ENCODE results near the gene TRIM47. TPM values are rescaled to one million over a fixed set of nuclear protein-coding genes. Genes with fewer than 3 reads are reported as not detected.

Gene TRIM47
- total RNA-seq, 1 donor from 2014 or later: 21.0 TPM

- DNase-seq (no peak), ATAC-seq (no peak)
- H3K4me3 ChIP-seq: no peak overlapping the region
- H3K36me3 ChIP-seq: peaks cover 63% of the 10 kb centered on the region
- H3K27me3 ChIP-seq (ENCODE audit: low read depth): no peaks in the 10 kb centered on the region
- peaks cover 83% of the 10 kb centered on the region for H3K4me1 ChIP-seq
- H3K9me3 ChIP-seq: no peaks in the 10 kb centered on the region
- peak overlapping the region; percentile 90 for H3K27ac ChIP-seq
- intact Hi-C loops (cut with DNase I): no loop called here
- no peak for TF ChIP-seq CTCF (IDR thresholded peaks at IDR 0.05)
Measured at GRCh38 chr17:75846692-75847613, 31.4 kb downstream of the TRIM47 start.

GRCh38 chr17:75845933-75846691 is 32.3 kb downstream of the TRIM47 start:
- Histone ChIP-seq H3K9me3 (no peaks in the 10 kb centered on the region), H3K36me3 (peaks cover 55% of the 10 kb centered on the region), H3K4me3 (no peak overlapping the region), H3K4me1 (peaks cover 83% of the 10 kb centered on the region), H3K27ac (peak overlapping the region; percentile 90), H3K27me3 (ENCODE audit: low read depth) (no peaks in the 10 kb centered on the region)
- intact Hi-C loops (cut with DNase I): no loop called here
- ATAC-seq (no peak), DNase-seq (no peak)
- TF ChIP-seq CTCF (IDR thresholded peaks at IDR 0.05): no peak

- Histone ChIP-seq H3K27me3 (ENCODE audit: low read depth) (no peaks in the 10 kb centered on the region), H3K4me1 (peaks cover 78% of the 10 kb centered on the region), H3K9me3 (no peaks in the 10 kb centered on the region), H3K36me3 (peaks cover 52% of the 10 kb centered on the region), H3K4me3 (peak overlapping the region; percentile 59), H3K27ac (peak overlapping the region; percentile 90)
- ATAC-seq: peak; percentile 82 to 88
- intact Hi-C loops (cut with DNase I): no loop called here
- peak; percentile 92 for DNase-seq
- peak; percentile 85 for TF ChIP-seq CTCF (IDR thresholded peaks at IDR 0.05)
Measured at GRCh38 chr17:75845058-75845711, 33.2 kb downstream of the TRIM47 start.

GRCh38 chr17:75844530-75845057 is 33.8 kb downstream of the TRIM47 start:
- H3K9me3 ChIP-seq: no peaks in the 10 kb centered on the region
- no peak for TF ChIP-seq CTCF (IDR thresholded peaks at IDR 0.05)
- ATAC-seq (peak; percentile 84 to 86), DNase-seq (peak; percentile 87)
- H3K27ac ChIP-seq: peak overlapping the region; percentile 90
- no peaks in the 10 kb centered on the region for H3K27me3 ChIP-seq (ENCODE audit: low read depth)
- intact Hi-C loops (cut with DNase I): no loop called here
- peaks cover 73% of the 10 kb centered on the region for H3K4me1 ChIP-seq
- peaks cover 52% of the 10 kb centered on the region for H3K36me3 ChIP-seq
- peak overlapping the region; percentile 59 for H3K4me3 ChIP-seq

Measured in lower lobe of right lung (tissue), 2 donors.